GM10847 (cell line): Measurements from ENCODE around the gene HMG20B.

ENCODE experiments used
- POLR2A ChIP-seq: IDR thresholded peaks from 2 replicates; pipeline ENCODE4 v1.6.1; 2011; ENCODE audit not compliant: insufficient read length; ENCODE audit errors: extremely low read depth

HMG20B gene

GRCh38 chr19:3565139-3565538 is 7.6 kb upstream of the HMG20B start:
- TF ChIP-seq POLR2A: no peak

GRCh38 chr19:3570606-3571011 is 2.1 kb upstream of the HMG20B start:
- no peak for TF ChIP-seq POLR2A

DNA sequence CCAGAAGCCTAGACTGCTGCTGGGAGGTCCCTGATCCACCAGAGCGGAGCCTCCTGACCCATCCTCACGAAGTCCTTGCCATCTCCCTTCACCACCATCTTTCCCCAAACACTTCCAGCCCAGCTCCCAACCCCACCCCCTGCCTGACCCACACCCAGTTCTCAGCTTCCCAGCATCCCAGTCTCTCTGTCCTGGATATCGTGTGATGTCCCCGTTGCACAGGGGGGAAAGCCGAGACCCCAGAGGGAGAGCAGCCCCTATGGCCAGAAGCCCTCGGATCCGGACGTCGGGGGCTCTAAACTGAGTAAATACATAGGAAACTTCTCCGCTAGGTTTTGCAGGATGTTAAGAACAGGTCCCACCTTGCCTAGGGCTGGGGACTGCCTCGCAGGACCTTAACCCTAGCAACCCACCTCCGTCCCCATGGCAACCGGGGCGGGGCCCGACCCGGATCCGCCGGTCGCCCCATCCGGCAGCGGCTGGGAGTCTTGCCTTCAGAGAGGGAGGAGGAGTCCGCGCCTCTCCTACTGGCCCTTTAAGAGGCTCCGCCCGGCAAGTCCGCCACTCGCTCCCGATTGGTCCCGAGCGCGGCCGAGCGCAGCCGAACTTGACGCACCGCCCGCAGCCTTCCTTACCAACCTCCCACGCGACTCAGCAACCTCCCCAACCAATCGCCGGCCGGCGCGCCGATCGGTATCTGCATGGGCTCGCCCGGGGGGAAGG is 451 bp upstream of the HMG20B start:
- no peak for TF ChIP-seq POLR2A

DNA sequence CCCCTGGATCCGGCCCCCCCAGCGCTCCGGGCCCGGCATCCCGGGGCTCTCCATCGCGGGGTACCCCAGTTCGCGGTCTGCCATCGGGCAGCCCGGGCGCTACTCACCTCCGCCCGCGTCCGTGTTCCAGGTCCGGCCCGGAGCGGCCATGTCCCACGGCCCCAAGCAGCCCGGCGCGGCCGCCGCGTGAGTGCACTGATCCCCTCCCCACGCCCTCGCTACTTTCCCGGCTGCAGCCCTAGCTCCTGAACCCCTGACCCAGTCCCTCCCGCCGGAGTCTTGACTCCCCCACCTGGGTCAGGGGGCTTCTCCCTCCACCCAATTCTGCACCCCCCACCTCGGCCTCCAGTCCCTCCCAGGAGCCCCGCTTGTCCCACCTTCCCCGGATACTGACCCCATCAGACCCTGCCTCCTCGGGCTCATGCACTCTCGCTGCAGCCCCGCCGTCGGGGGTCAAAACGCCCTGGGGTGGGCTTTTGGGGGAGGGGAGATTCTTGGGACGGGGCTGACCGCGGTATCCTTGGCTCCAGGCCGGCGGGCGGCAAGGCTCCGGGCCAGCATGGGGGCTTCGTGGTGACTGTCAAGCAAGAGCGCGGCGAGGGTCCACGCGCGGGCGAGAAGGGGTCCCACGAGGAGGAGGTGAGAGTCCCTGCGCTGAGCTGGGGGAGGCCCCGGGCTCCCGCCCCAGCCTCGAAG is 566 bp downstream of the HMG20B start:
- TF ChIP-seq POLR2A: no peak

GRCh38 chr19:3573858-3574637 is 1.3 kb downstream of the HMG20B start:
- no peak for TF ChIP-seq POLR2A

GRCh38 chr19:3575260-3575741 is 2.6 kb downstream of the HMG20B start:
- TF ChIP-seq POLR2A: no peak

GRCh38 chr19:3575949-3576673 is 3.4 kb downstream of the HMG20B start:
- no peak for TF ChIP-seq POLR2A

DNA sequence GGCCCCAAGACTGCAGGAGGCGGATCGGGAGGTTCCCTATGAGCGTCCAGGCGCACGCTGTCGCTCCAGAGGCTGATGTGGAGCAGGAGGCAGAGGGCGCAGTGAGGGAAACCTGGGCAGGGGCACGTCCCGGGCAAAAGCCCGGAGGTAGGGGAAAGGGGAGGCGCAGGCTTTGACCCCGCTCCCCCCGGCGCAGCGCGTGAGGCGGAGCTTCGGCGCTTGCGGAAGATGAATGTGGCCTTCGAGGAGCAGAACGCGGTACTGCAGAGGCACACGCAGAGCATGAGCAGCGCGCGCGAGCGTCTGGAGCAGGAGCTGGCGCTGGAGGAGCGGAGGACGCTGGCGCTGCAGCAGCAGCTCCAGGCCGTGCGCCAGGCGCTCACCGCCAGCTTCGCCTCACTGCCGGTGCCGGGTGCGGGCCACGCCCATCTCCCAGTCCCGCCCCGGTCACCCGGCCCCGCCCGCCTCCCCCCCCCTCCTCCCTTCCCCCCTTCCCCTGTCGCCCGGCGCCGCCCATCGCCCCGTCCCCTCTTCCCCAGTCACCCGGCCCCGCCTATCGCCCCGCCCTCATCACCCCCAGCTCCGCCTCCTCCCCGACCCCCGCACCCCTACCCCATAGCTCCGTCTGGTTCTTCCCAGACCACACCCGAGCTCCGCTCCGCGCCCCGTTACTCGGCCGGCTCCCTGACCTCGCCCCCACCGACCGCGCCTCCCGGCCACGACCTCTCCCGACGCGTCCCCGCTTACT is 4.1 kb downstream of the HMG20B start:
- TF ChIP-seq POLR2A: no peak

DNA sequence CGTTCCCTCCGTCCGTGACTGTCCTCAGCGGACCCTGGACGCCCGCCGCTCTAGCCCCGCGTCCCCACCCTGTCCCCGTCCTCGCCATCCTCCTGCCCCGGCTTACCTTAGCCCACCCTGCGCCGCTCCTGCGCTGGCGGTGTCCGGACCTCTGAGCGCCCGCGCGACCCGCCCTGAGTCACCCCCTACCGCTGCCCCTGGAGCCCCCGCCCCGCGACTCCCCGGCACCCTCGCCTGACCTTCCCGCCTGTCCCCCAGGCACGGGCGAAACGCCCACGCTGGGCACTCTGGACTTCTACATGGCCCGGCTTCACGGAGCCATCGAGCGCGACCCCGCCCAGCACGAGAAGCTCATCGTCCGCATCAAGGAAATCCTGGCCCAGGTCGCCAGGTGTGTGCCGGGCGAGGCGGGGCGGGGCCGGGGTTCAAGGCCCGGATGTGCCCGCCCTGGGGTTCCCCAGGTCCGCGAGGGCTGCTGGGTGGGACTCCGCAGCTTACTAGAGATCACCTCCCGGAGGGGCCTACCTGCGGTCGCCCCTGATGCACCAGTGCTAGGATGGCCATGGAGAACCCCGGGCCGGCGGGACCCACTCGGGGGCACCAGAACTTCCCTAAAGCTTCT is 5.1 kb downstream of the HMG20B start:
- no peak for TF ChIP-seq POLR2A

- TF ChIP-seq POLR2A: no peak
Observed at GRCh38 chr19:3578390-3578789, 5.6 kb downstream of the HMG20B start.

DNA sequence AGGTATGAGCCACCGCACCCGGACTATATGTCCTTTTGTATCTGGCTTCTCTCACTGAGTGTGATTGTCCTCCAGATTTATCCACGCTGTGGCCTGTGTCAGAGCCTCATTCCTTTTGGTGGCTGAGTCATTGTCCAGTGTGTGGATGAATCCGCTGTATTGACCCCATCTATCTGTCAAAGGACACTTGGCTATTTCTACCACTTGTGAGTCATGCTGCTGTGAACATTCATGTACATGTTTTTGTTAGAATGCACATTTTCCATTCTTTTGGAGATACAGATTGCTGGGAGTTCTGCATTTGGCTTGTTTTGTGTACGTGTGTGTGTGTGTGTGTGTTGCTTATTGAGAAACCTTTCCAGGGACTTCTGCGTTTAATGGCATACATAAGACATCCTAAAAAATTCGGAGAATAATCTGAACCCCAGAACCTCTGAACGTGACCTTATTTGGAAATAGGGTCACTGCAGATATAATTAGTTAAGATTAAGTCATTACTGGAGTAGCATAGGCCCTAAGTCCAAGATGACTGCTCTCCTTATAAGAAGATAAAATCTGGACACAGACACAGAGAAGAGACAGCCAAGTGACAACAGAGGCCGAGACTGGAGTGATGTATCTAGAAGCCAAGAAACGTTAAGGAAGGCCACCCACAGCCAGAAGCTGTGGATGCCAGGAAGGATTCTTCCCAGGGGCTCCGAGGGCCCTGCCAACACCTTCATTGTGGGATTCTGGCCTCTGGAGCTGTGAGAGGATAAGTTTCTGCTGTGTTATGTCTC is 7.6 kb downstream of the HMG20B start:
- TF ChIP-seq POLR2A: no peak

GRCh38 chr19:3585301-3586126 is 12.8 kb downstream of the HMG20B start, which contains the start of gene GIPC3:
Gene GIPC3, plus strand, starts transcription at chr19:3585478. Its CDS starts 120 bp downstream, at chr19:3585598.
- no peak for TF ChIP-seq POLR2A
